ENCODE results near the gene NKX2-2.
"Not testable (repeated sequence)": the region's sequence is repeated elsewhere in the genome, so short reads cannot be mapped to it uniquely, and the experiment has no call there.

NKX2-2 gene

GRCh38 chr20:21508230-21509078 is 5.4 kb downstream of the NKX2-2 start:
- no peak for DNase-seq

- DNase-seq: no peak
Measured at GRCh38 chr20:21507400-21508229, 6.2 kb downstream of the NKX2-2 start.

- DNase-seq: peak; percentile 71
Measured at GRCh38 chr20:21505810-21506530, 7.9 kb downstream of the NKX2-2 start.

- peak; percentile 84 for DNase-seq
Measured at GRCh38 chr20:21505161-21505809, 8.6 kb downstream of the NKX2-2 start.

GRCh38 chr20:21504323-21504722 is 9.5 kb downstream of the NKX2-2 start:
- no peak for DNase-seq

- DNase-seq: no peak
Measured at GRCh38 chr20:21503345-21503744, 10.5 kb downstream of the NKX2-2 start.

GRCh38 chr20:21501184-21501583 is 12.7 kb downstream of the NKX2-2 start:
- DNase-seq: no peak

- no peak for DNase-seq
Measured at GRCh38 chr20:21500599-21500998, 13.3 kb downstream of the NKX2-2 start.

GRCh38 chr20:21499641-21500040 is 14.2 kb downstream of the NKX2-2 start:
- no peak for DNase-seq

GRCh38 chr20:21498635-21499034 is 15.2 kb downstream of the NKX2-2 start:
- DNase-seq: no peak

GRCh38 chr20:21498195-21498594 is 15.7 kb downstream of the NKX2-2 start:
- no peak for DNase-seq

GRCh38 chr20:21496452-21496851 is 17.4 kb downstream of the NKX2-2 start:
- no peak for DNase-seq

- no peak for DNase-seq
Measured at GRCh38 chr20:21493049-21493448, 20.8 kb downstream of the NKX2-2 start.

- DNase-seq: no peak
Measured at GRCh38 chr20:21490105-21490504, 23.8 kb downstream of the NKX2-2 start.

GRCh38 chr20:21480144-21480543 is 33.7 kb downstream of the NKX2-2 start:
- DNase-seq: not testable (repeated sequence)

- no peak for DNase-seq
Measured at GRCh38 chr20:21465799-21466198, 48.1 kb downstream of the NKX2-2 start.

GRCh38 chr20:21464916-21465315 is 48.9 kb downstream of the NKX2-2 start:
- no peak for DNase-seq
